IMR-90 (cell line): ENCODE measurements around the gene ZEB2. TPM values are rescaled to one million over a fixed set of nuclear protein-coding genes. Genes with fewer than 3 reads are reported as not detected.

Experiments
- ATAC-seq: fragments of 200-7000 bp; cut with Tn5 transposase; 2 replicates; pipeline ENCODE4 v1.9.1; 2020; ENCODE audit warnings: low read depth, mild to moderate bottlenecking, moderate library complexity
- BruUV-seq: library from RNA; stranded (reverse); fragments of 400-500 nt; replicated peaks from 2 replicates; lab custom pipeline; 2021; lab: Mats Ljungman, UMichigan
- CTCF ChIA-PET: fragments of 300-600 bp; formaldehyde crosslinking; extraction: SDS; loops from one replicate; lab custom pipeline; 2021; ENCODE audit warnings: antibody characterized with exemption; lab: Yijun Ruan, JAX
- POLR2A ChIA-PET: fragments of 300-600 bp; sonication (Branson Sonifier 250); formaldehyde crosslinking; loops from one replicate; lab custom pipeline; 2022; ENCODE audit warnings: antibody characterized with exemption; ENCODE audit not compliant: unreplicated experiment; lab: Charles Lee
- DNase-seq: peaks from one replicate; pipeline ENCODE4 v3.0.0; 2013
- H2AFZ ChIP-seq: replicated peaks from 2 replicates; pipeline ENCODE3; 2013; ENCODE audit warnings: low read length, mild to moderate bottlenecking; ENCODE audit not compliant: poor library complexity
- H2AK5ac ChIP-seq: 2 replicates; pipeline ENCODE4 v1.6.1; 2013; ENCODE audit warnings: low read depth, low read length, inconsistent platforms
- H2AK9ac ChIP-seq: replicated peaks from 2 replicates; pipeline ENCODE3; 2013; ENCODE audit warnings: mild to moderate bottlenecking, low read depth, low read length, moderate library complexity; ENCODE audit not compliant: poor library complexity
- H2BK120ac ChIP-seq: 2 replicates; pipeline ENCODE4 v1.6.1; 2013; ENCODE audit warnings: low read depth, low read length, inconsistent platforms
- H2BK15ac ChIP-seq: 3 replicates; pipeline ENCODE4 v1.6.1; 2013; ENCODE audit warnings: low read depth, low read length, inconsistent platforms
- H2BK20ac ChIP-seq: 2 replicates; pipeline ENCODE4 v1.6.1; 2013; ENCODE audit warnings: low read depth, mild to moderate bottlenecking, inconsistent platforms, low read length, moderate library complexity
- H2BK5ac ChIP-seq: 2 replicates; pipeline ENCODE4 v1.6.1; 2013; ENCODE audit warnings: mild to moderate bottlenecking, low read depth, low read length, inconsistent platforms; ENCODE audit not compliant: poor library complexity, severe bottlenecking
- H3K14ac ChIP-seq: replicated peaks from 2 replicates; pipeline ENCODE4 v1.6.1; 2013; ENCODE audit warnings: low read depth, low read length, inconsistent platforms
- H3K18ac ChIP-seq: 2 replicates; pipeline ENCODE4 v1.6.1; 2013; ENCODE audit warnings: low read depth, low read length, control low read depth
- H3K23ac ChIP-seq: 2 replicates; pipeline ENCODE4 v1.6.1; 2013; ENCODE audit warnings: low read depth, low read length, inconsistent platforms
- H3K27ac ChIP-seq: 2 replicates; pipeline ENCODE4 v1.5.1; 2013; ENCODE audit warnings: mild to moderate bottlenecking, control low read depth, low read length; ENCODE audit not compliant: insufficient read depth
- H3K27me3 ChIP-seq: 2 replicates; pipeline ENCODE4 v1.6.1; 2013; ENCODE audit warnings: low read length; ENCODE audit not compliant: control insufficient read depth, insufficient read depth
- H3K36me3 ChIP-seq: 2 replicates; pipeline ENCODE4 v1.6.1; 2013; ENCODE audit warnings: low read length, mixed read lengths; ENCODE audit not compliant: control insufficient read depth, insufficient read depth
- H3K4ac ChIP-seq: 2 replicates; pipeline ENCODE4 v1.6.1; 2013; ENCODE audit warnings: low read depth, low read length, inconsistent platforms
- H3K4me1 ChIP-seq: 2 replicates; pipeline ENCODE4 v1.6.1; 2013; ENCODE audit warnings: low read length, mixed read lengths; ENCODE audit not compliant: control insufficient read depth, insufficient read depth
- H3K4me2 ChIP-seq: 2 replicates; pipeline ENCODE4 v1.6.1; 2013; ENCODE audit warnings: low read depth, mild to moderate bottlenecking, control low read depth, low read length, moderate library complexity
- H3K4me3 ChIP-seq: 2 replicates; pipeline ENCODE4 v1.5.1; 2013; ENCODE audit warnings: low read depth, mild to moderate bottlenecking, control low read depth, low read length, moderate library complexity; ENCODE audit not compliant: insufficient read depth
- H3K56ac ChIP-seq: 2 replicates; pipeline ENCODE4 v1.6.1; 2013; ENCODE audit warnings: low read length, inconsistent platforms; ENCODE audit not compliant: insufficient read depth; ENCODE audit errors: extremely low read depth
- H3K79me1 ChIP-seq, 2 experiments: 2 replicates each; pipeline ENCODE4 v1.6.1; 2013; ENCODE audit warnings: low read length in 2 of 2, inconsistent platforms in 1 of 2, low read depth in 1 of 2
- H3K9ac ChIP-seq: 2 replicates; pipeline ENCODE4 v1.6.1; 2013; ENCODE audit warnings: low read depth, low read length, control low read depth
- H3K9me1 ChIP-seq: 2 replicates; pipeline ENCODE4 v1.6.1; 2013; ENCODE audit warnings: low read length, inconsistent platforms; ENCODE audit not compliant: insufficient read depth
- H3K9me3 ChIP-seq: 2 replicates; pipeline ENCODE4 v1.6.1; 2013; ENCODE audit warnings: low read length; ENCODE audit not compliant: control insufficient read depth, insufficient read depth
- H4K20me1 ChIP-seq: 2 replicates; pipeline ENCODE4 v1.6.1; 2013; ENCODE audit warnings: low read length, inconsistent platforms; ENCODE audit not compliant: insufficient read depth
- H4K5ac ChIP-seq: 2 replicates; pipeline ENCODE4 v1.6.1; 2013; ENCODE audit warnings: mild to moderate bottlenecking, low read depth, low read length, control low read depth
- H4K8ac ChIP-seq, 2 experiments: 2 replicates each; pipeline ENCODE4 v1.6.1; 2013; ENCODE audit warnings: low read depth in 2 of 2, low read length in 2 of 2, control low read depth in 1 of 2, inconsistent platforms in 1 of 2
- H4K91ac ChIP-seq: 2 replicates; pipeline ENCODE4 v1.6.1; 2013; ENCODE audit warnings: low read depth, low read length, inconsistent platforms; ENCODE audit not compliant: insufficient read depth
- CEBPB ChIP-seq: IDR thresholded peaks from 2 replicates; pipeline ENCODE4 v1.6.1; 2012; ENCODE audit warnings: low read depth, low read length, improper control_type of control experiment
- RAD21 ChIP-seq: IDR thresholded peaks from 2 replicates; pipeline ENCODE4 v1.6.1; 2012; ENCODE audit warnings: low read length, improper control_type of control experiment
- WGBS, 2 experiments: methylation state at CpG; one replicate each; pipeline versions ENCODE4 v1.1.5 to v1.1.7; 2013; ENCODE audit warnings: missing lambda C conversion rate in 2 of 2; ENCODE audit not compliant: insufficient read length in 1 of 2; ENCODE audit errors: extremely low coverage in 2 of 2; 5-methylcytosine and 5-hydroxymethylcytosine counted together
- dilution Hi-C: fragments of 300-500 bp; cut with HindIII; formaldehyde crosslinking; loops from one replicate; pipeline ENCODE4 v1.14.3; 2018; ENCODE audit warnings: low sequenced_read_pairs; ENCODE audit not compliant: unreplicated experiment
- in situ Hi-C: fragments of 300-500 bp; cut with MboI; formaldehyde crosslinking; loops from 3 replicates; pipeline ENCODE4 v1.14.3; 2019; ENCODE audit warnings: low sequenced_read_pairs, inconsistent platforms, mixed read lengths
- intact Hi-C: fragments of 100-400 bp; cut with micrococcal nuclease; formaldehyde crosslinking; loops from 2 replicates; pipeline ENCODE4 v1.10.0; 2022
- polyA plus RNA-seq, 3 experiments: library from polyadenylated mRNA; depleted of rRNA; stranded (reverse); fragments of >200 nt; gene quantifications; 2 replicates each; pipeline ENCODE4 v1.2.3, GENCODE V29; 2012; ENCODE audit warnings: low replicate concordance in 1 of 3
- total RNA-seq: library from RNA; depleted of rRNA; stranded (reverse); fragments of >200 nt; gene quantifications from 2 replicates; pipeline ENCODE4 v1.2.3, GENCODE V29; 2012

The ZEB2 gene
- total and polyA plus RNA-seq, 2 of the 4 experiments (the other 2 are of a cell fraction): 22.4 to 50.9 TPM

DNA sequence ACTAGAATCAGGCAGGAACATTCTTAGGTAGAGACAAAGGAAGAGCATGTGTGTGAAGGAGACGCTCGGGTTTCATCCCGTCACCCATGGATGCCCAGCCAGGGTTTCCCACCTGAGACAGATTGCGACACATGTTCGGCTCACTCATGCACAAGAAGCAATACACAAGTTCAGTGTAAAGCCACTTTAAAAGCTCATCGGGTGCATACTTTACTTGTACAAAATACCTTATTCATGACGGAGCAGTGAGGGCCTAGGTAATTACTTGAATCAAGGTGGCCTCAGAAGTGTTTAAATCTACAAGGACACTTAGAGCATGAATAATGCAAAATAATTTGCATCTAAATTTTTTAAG is 42.0 kb downstream of the ZEB2 start:
- 0 out of 2 replicates have a peak overlapping the region, but pooled peaks have one; percentile 8 for H4K91ac ChIP-seq
- H3K36me3 ChIP-seq: peaks cover 8% of the 10 kb centered on the region; the same call in 1 of the 2 replicates
- H2AK5ac ChIP-seq: no peak overlapping the region; the same call in 1 of the 2 replicates
- in situ Hi-C loops: no loop called here
- 0 out of 2 replicates have a peak overlapping the region, but pooled peaks have one; percentile 1 for H3K14ac ChIP-seq
- intact Hi-C loops: no loop called here
- peaks cover 22 to 47% of the 10 kb centered on the region in 2 experiments for H3K79me1 ChIP-seq
- no peak overlapping the region for H3K4me3 ChIP-seq
- H2AK9ac ChIP-seq: no peak overlapping the region
- H3K56ac ChIP-seq: no peak overlapping the region; the same call in 1 of the 2 replicates
- H3K9ac ChIP-seq: no peak overlapping the region
- H3K27ac ChIP-seq: peak overlapping the region; percentile 77; the same call in 1 of the 2 replicates
- no CpG with 5 or more reads among the region's 7 CpGs for WGBS, 2 experiments
- no peak overlapping the region; a peak in 1 of 4 replicates for H4K8ac ChIP-seq
- 0 out of 2 replicates have a peak overlapping the region, but pooled peaks have one; percentile 20 for H3K4ac ChIP-seq
- ChIA-PET POLR2A (no interaction called here), CTCF (no interaction called here)
- DNase-seq (peak; percentile 43), ATAC-seq (no peak; the same call in 1 of the 2 replicates)
- no peak overlapping the region for H2AFZ ChIP-seq
- peak overlapping the region; percentile 45 for H2BK120ac ChIP-seq
- H2BK5ac ChIP-seq: peak overlapping the region; percentile 22
- peak overlapping the region; percentile 62 for H3K18ac ChIP-seq
- no peaks in the 10 kb centered on the region for H3K9me3 ChIP-seq
- H3K23ac ChIP-seq: peak overlapping the region; percentile 55; the same call in 1 of the 2 replicates
- H4K5ac ChIP-seq: peak overlapping the region; percentile 3
- dilution Hi-C loops: no loop called here
- no peaks in the 10 kb centered on the region for H3K27me3 ChIP-seq
- peak; percentile 95 for TF ChIP-seq CEBPB
- TF ChIP-seq RAD21: no peak
- peak overlapping the region; percentile 85 for H3K4me2 ChIP-seq
- H4K20me1 ChIP-seq: peaks cover 21% of the 10 kb centered on the region; the same call in 1 of the 2 replicates
- BruUV-seq: no TSS peak
- peaks cover 21% of the 10 kb centered on the region for H3K4me1 ChIP-seq
- 0 out of 3 replicates have a peak overlapping the region, but pooled peaks have one; percentile 24 for H2BK15ac ChIP-seq
- peak overlapping the region; percentile 71 for H2BK20ac ChIP-seq
- peaks cover 2% of the 10 kb centered on the region for H3K9me1 ChIP-seq
